Neural cell (in vitro differentiated cells): ENCODE results near the gene MLLT3. TPM values are rescaled to one million over a fixed set of nuclear protein-coding genes. Genes with fewer than 3 reads are reported as not detected.

Source experiments
- H2AFZ ChIP-seq: fragments of 200-600, 300-800 bp; sonication (generic), shearing (Covaris generic); 2 replicates; pipeline ENCODE4 v1.6.0; 2014; ENCODE audit warnings: low read depth, mild to moderate bottlenecking, antibody characterized with exemption, low read length, moderate library complexity
- H3F3A ChIP-seq: fragments of 200-600 bp; shearing (Covaris generic); 2 replicates; pipeline ENCODE4 v1.6.1; 2016; ENCODE audit warnings: mild to moderate bottlenecking, moderate library complexity, mixed read lengths, antibody characterized with exemption, low read length; ENCODE audit not compliant: insufficient read depth, poor library complexity, severe bottlenecking
- H3K27ac ChIP-seq: fragments of 200-600, 300-800 bp; sonication (generic), shearing (Covaris generic); 2 replicates; pipeline ENCODE4 v1.5.1; 2014; ENCODE audit warnings: mild to moderate bottlenecking, low read length, moderate library complexity
- H3K27me3 ChIP-seq: fragments of 300-800, 200-600 bp; sonication (generic), shearing (Covaris generic); 2 replicates; pipeline ENCODE4 v1.6.0; 2014; ENCODE audit warnings: mild to moderate bottlenecking, low read depth, low read length, moderate library complexity; ENCODE audit not compliant: insufficient read depth
- H3K36me3 ChIP-seq: fragments of 300-800, 200-600 bp; sonication (generic), shearing (Covaris generic); 2 replicates; pipeline ENCODE4 v1.5.1; 2014; ENCODE audit warnings: mild to moderate bottlenecking, antibody characterized with exemption, low read length, moderate library complexity; ENCODE audit not compliant: insufficient read depth
- H3K4me2 ChIP-seq: fragments of 300-800, 200-600 bp; sonication (generic), shearing (Covaris generic); 2 replicates; pipeline ENCODE4 v1.6.0; 2014; ENCODE audit warnings: mild to moderate bottlenecking, low read length
- H3K4me3 ChIP-seq: fragments of 300-800, 200-600 bp; sonication (generic), shearing (Covaris generic); 2 replicates; pipeline ENCODE4 v1.5.1; 2014; ENCODE audit warnings: mild to moderate bottlenecking, low read length, moderate library complexity
- H3K79me2 ChIP-seq: fragments of 200-600 bp; shearing (Covaris generic); replicated peaks from 2 replicates; pipeline ENCODE4 v1.6.0; 2014; ENCODE audit warnings: mild to moderate bottlenecking, low read length, moderate library complexity; ENCODE audit not compliant: insufficient read depth
- H3K9ac ChIP-seq: fragments of 300-800, 200-600 bp; sonication (generic), shearing (Covaris generic); 2 replicates; pipeline ENCODE4 v1.6.1; 2016; ENCODE audit warnings: mild to moderate bottlenecking, low read length, mixed read lengths
- H3K9me2 ChIP-seq: fragments of 200-600 bp; shearing (Covaris generic); 2 replicates; pipeline ENCODE4 v1.6.1; 2016; ENCODE audit warnings: mild to moderate bottlenecking, low read length, mixed read lengths; ENCODE audit not compliant: insufficient read depth
- H3K9me3 ChIP-seq: fragments of 200-600, 300-800 bp; sonication (generic), shearing (Covaris generic); 2 replicates; pipeline ENCODE4 v1.6.1; 2016; ENCODE audit warnings: mild to moderate bottlenecking, mixed run types, low read length, moderate library complexity, mixed read lengths
- H4K20me1 ChIP-seq: fragments of 200-600 bp; shearing (Covaris generic); 2 replicates; pipeline ENCODE4 v1.6.1; 2016; ENCODE audit warnings: mild to moderate bottlenecking, mixed run types; ENCODE audit not compliant: insufficient read depth
- EP300 ChIP-seq: fragments of 450-650 bp; conservative IDR thresholded peaks from 2 replicates; pipeline ENCODE4 v1.6.1; 2014; ENCODE audit warnings: antibody characterized with exemption, mild to moderate bottlenecking, moderate library complexity; ENCODE audit not compliant: poor library complexity, severe bottlenecking
- EZH2 ChIP-seq: fragments of 200-600, 300-800 bp; shearing (Covaris generic), sonication (generic); IDR thresholded peaks from 2 replicates; pipeline ENCODE4 v1.6.1; 2014; ENCODE audit warnings: antibody characterized with exemption, low read length, borderline replicate concordance, mild to moderate bottlenecking; ENCODE audit not compliant: insufficient read depth, poor library complexity, severe bottlenecking
- MXI1 ChIP-seq: fragments of 450-650 bp; conservative IDR thresholded peaks from 2 replicates; pipeline ENCODE4 v1.6.1; 2014; ENCODE audit warnings: antibody characterized with exemption, mild to moderate bottlenecking; ENCODE audit not compliant: poor library complexity, severe bottlenecking
- POLR2AphosphoS5 ChIP-seq: IDR thresholded peaks from 2 replicates; pipeline ENCODE4 v1.6.1; 2012
- RAD21 ChIP-seq: fragments of 450-650 bp; conservative IDR thresholded peaks from 2 replicates; pipeline ENCODE4 v1.6.1; 2014; ENCODE audit warnings: antibody characterized with exemption, mild to moderate bottlenecking, moderate library complexity
- SMC3 ChIP-seq: fragments of 450-650 bp; conservative IDR thresholded peaks from 2 replicates; pipeline ENCODE4 v1.6.1; 2014; ENCODE audit warnings: antibody characterized with exemption, mild to moderate bottlenecking, moderate library complexity; ENCODE audit not compliant: poor library complexity
- TAF1 ChIP-seq: IDR thresholded peaks from 2 replicates; pipeline ENCODE4 v1.6.1; 2012; ENCODE audit warnings: low read depth
- polyA plus RNA-seq: library from polyadenylated mRNA; depleted of rRNA; stranded (reverse); fragments of >200 nt; gene quantifications from 2 replicates; pipeline ENCODE4 v1.2.3, GENCODE V29; 2014
- TF ChIP-seq, protein P1 (sequence below): fragments of 450-650 bp; IDR thresholded peaks from 2 replicates; pipeline ENCODE4 v1.5.1; 2014; ENCODE audit warnings: antibody characterized with exemption, mild to moderate bottlenecking, moderate library complexity; ENCODE audit not compliant: poor library complexity, severe bottlenecking
- TF ChIP-seq, protein P2 (sequence below): IDR thresholded peaks from 2 replicates; pipeline ENCODE4 v1.6.1; 2012; ENCODE audit warnings: borderline replicate concordance

Gene MLLT3
- polyA plus RNA-seq, 1 donor from 2014 or later = 61.5 TPM

DNA sequence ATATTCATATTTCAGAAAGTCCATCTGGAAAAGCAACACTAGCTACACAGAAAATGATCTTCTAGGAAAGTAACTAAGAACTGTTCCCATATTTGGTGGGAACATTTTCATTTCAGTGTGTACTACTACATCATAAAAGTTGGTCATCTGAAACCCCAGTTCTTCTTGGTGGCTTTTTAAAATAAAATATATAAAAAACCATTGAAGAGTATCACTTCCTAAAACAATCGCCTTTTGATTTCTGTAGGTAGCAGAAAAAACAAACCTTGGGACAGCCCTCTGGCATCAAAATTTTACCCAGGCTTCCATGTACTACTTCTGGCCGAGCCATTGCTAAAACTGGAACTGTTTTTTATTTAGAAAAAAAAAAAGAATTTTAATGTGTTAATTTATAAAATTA lies 158.5 kb downstream of the MLLT3 start:
- no peak overlapping the region for H3K27ac ChIP-seq
- no peak overlapping the region for H2AFZ ChIP-seq
- no peaks in the 10 kb centered on the region for H3K27me3 ChIP-seq
- TF ChIP-seq RAD21 (no peak), POLR2AphosphoS5 (no peak)
- H3K4me3 ChIP-seq = no peak overlapping the region
- no peaks in the 10 kb centered on the region for H3K36me3 ChIP-seq
- H3K9ac ChIP-seq = no peak overlapping the region
- H3K9me3 ChIP-seq = no peaks in the 10 kb centered on the region
- no peaks in the 10 kb centered on the region for H3K9me2 ChIP-seq
- no peaks in the 10 kb centered on the region for H4K20me1 ChIP-seq
- H3K79me2 ChIP-seq = peaks cover 35% of the 10 kb centered on the region
- no peaks in the 10 kb centered on the region for H3F3A ChIP-seq
- H3K4me2 ChIP-seq = no peak overlapping the region

DNA sequence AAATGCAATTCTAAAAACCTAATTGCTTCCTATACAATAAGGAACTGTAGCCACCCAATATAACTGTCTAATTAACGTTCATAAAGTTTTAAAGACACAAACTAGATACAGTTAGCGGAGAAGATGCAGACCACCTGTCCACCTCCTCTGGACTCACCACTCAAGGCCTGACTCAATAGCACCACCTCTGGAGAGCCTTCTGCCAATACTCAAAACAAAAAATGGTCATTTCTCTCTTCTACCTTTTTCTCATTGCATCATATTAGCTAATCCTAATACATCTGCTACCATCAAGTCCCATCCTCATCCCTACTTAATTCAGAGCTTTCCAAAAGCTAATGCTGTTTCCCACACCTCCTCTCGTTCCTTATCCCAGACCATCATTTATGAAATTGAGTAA lies 159.9 kb downstream of the MLLT3 start:
- Histone ChIP-seq H2AFZ (no peak overlapping the region), H3K4me3 (no peak overlapping the region), H3K27me3 (no peaks in the 10 kb centered on the region), H3K79me2 (peaks cover 32% of the 10 kb centered on the region), H3K9ac (no peak overlapping the region), H3K4me2 (no peak overlapping the region), H3K36me3 (no peaks in the 10 kb centered on the region), H3F3A (no peaks in the 10 kb centered on the region), H4K20me1 (no peaks in the 10 kb centered on the region), H3K9me2 (no peaks in the 10 kb centered on the region), H3K27ac (no peak overlapping the region), H3K9me3 (no peaks in the 10 kb centered on the region)
- TF ChIP-seq, protein P1, sequence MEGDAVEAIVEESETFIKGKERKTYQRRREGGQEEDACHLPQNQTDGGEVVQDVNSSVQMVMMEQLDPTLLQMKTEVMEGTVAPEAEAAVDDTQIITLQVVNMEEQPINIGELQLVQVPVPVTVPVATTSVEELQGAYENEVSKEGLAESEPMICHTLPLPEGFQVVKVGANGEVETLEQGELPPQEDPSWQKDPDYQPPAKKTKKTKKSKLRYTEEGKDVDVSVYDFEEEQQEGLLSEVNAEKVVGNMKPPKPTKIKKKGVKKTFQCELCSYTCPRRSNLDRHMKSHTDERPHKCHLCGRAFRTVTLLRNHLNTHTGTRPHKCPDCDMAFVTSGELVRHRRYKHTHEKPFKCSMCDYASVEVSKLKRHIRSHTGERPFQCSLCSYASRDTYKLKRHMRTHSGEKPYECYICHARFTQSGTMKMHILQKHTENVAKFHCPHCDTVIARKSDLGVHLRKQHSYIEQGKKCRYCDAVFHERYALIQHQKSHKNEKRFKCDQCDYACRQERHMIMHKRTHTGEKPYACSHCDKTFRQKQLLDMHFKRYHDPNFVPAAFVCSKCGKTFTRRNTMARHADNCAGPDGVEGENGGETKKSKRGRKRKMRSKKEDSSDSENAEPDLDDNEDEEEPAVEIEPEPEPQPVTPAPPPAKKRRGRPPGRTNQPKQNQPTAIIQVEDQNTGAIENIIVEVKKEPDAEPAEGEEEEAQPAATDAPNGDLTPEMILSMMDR = no peak
- no peak for TF ChIP-seq RAD21
- TF ChIP-seq MXI1 = no peak
- TF ChIP-seq TAF1 = no peak
- no peak for TF ChIP-seq EZH2
- TF ChIP-seq, protein P2, sequence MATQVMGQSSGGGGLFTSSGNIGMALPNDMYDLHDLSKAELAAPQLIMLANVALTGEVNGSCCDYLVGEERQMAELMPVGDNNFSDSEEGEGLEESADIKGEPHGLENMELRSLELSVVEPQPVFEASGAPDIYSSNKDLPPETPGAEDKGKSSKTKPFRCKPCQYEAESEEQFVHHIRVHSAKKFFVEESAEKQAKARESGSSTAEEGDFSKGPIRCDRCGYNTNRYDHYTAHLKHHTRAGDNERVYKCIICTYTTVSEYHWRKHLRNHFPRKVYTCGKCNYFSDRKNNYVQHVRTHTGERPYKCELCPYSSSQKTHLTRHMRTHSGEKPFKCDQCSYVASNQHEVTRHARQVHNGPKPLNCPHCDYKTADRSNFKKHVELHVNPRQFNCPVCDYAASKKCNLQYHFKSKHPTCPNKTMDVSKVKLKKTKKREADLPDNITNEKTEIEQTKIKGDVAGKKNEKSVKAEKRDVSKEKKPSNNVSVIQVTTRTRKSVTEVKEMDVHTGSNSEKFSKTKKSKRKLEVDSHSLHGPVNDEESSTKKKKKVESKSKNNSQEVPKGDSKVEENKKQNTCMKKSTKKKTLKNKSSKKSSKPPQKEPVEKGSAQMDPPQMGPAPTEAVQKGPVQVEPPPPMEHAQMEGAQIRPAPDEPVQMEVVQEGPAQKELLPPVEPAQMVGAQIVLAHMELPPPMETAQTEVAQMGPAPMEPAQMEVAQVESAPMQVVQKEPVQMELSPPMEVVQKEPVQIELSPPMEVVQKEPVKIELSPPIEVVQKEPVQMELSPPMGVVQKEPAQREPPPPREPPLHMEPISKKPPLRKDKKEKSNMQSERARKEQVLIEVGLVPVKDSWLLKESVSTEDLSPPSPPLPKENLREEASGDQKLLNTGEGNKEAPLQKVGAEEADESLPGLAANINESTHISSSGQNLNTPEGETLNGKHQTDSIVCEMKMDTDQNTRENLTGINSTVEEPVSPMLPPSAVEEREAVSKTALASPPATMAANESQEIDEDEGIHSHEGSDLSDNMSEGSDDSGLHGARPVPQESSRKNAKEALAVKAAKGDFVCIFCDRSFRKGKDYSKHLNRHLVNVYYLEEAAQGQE = no peak
- TF ChIP-seq POLR2AphosphoS5 = no peak
- TF ChIP-seq EP300 = no peak
- TF ChIP-seq SMC3 = no peak

DNA sequence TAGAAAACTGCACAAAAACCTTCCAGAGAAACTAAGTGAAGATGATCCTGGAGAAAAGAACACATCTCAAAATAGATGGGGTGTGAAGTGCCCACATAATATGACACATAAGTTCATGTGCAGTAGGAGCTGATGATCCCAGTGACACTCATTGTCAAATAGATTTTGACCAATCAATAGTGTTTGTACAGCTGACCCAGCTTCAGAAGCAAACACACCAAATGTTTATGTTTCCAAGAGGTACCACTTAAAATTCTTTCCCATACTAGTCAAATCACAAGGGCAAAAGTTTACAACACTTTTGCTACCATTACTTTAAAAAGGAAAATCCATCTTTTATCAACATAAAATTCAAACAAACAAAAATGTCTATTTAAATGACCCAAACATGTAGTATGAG lies 175.0 kb downstream of the MLLT3 start:
- Histone ChIP-seq H3K4me3 (no peak overlapping the region), H3K4me2 (no peak overlapping the region), H3K9me2 (no peaks in the 10 kb centered on the region), H3K27me3 (no peaks in the 10 kb centered on the region), H3K27ac (no peak overlapping the region), H3K9me3 (no peaks in the 10 kb centered on the region), H2AFZ (no peak overlapping the region), H3K79me2 (peaks cover 8% of the 10 kb centered on the region), H3K9ac (no peak overlapping the region), H4K20me1 (no peaks in the 10 kb centered on the region), H3K36me3 (no peaks in the 10 kb centered on the region), H3F3A (no peaks in the 10 kb centered on the region)
- TF ChIP-seq MXI1 (no peak), EZH2 (no peak), TAF1 (no peak), RAD21 (no peak), SMC3 (no peak), POLR2AphosphoS5 (no peak), EP300 (no peak)
- TF ChIP-seq, protein P2 = no peak
- TF ChIP-seq, protein P1 = no peak
